ENCODE results near the gene ARX.

ARX gene

DNA sequence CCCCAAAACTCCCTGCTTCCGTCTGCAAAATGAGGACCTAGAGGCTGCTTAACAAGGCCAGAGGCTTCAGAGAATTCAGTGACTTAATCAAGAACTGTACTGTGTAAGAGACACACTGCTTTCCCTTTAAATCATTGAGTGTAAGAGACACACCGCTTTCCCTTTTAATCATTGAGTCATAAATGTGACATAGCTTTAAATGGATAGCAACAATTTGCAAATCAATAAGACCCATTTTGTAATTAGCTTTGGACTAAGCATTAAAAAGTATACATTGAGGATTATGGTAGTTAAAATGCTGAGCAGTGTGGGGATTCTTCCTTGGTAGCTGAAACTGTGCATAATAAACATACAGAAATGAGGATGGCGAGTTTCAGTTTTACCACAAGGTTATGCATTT is 31.8 kb downstream of the ARX start:
- DNase-seq (ENCODE audit: insufficient read length, low spot score) = no peak
- TF ChIP-seq, protein P1, sequence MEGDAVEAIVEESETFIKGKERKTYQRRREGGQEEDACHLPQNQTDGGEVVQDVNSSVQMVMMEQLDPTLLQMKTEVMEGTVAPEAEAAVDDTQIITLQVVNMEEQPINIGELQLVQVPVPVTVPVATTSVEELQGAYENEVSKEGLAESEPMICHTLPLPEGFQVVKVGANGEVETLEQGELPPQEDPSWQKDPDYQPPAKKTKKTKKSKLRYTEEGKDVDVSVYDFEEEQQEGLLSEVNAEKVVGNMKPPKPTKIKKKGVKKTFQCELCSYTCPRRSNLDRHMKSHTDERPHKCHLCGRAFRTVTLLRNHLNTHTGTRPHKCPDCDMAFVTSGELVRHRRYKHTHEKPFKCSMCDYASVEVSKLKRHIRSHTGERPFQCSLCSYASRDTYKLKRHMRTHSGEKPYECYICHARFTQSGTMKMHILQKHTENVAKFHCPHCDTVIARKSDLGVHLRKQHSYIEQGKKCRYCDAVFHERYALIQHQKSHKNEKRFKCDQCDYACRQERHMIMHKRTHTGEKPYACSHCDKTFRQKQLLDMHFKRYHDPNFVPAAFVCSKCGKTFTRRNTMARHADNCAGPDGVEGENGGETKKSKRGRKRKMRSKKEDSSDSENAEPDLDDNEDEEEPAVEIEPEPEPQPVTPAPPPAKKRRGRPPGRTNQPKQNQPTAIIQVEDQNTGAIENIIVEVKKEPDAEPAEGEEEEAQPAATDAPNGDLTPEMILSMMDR (IDR thresholded peaks at IDR 0.05; ENCODE audit: insufficient read depth, missing control alignments) = no peak
- no peak for FAIRE-seq

DNA sequence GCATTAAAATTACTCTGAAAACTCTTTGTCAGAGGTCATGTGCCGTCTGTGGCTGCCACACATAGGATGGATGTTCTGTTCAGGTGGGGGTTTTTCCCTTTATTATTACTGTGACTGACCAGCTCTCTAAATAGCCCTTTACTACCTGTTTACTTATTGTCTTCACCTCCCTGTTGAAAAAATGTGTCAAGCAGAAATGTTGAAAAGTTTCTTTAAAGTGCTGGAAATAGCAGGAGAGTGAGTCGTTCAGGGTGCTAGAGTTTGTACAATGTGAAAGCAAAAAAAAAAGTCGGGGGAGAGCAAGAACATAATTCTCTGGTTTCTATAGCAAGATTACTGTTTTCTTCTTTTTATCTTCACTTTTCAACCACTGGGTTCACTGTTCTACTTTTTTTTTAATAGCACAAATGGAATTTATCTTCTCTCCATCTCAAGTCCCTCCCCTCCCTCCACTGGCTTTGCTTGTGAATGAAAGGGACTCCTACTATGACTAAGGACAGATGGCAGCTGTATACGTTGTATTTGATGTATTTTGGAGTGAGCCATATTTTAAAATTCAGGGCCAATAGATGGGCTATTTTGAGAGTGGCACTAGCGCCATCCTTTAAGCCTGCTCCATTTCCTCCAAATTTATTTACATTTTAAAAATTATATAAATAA is 33.3 kb downstream of the ARX start:
- FAIRE-seq (no peak), DNase-seq (ENCODE audit: insufficient read length, low spot score) (no peak)
- TF ChIP-seq, protein P1 (IDR thresholded peaks at IDR 0.05; ENCODE audit: insufficient read depth, missing control alignments) = no peak

DNA sequence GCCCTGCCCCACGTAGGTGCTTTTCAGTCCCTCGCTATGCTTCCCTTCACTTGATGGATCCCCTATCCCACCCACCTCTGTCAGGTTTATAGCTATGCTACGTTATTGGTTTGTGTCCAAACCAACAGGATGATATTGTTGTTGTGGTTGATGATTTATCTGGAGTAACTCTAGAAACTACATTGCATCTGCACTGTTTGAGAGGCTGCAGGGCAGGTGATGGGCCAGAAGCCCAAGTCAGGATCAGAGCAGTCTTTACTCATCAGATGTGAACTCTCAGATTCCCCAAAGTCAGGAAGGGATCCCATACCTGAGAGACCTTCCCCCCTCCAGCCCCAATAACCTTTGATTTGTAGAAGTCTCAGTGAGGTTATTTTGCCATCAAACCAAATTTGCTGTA is 34.7 kb downstream of the ARX start:
- DNase-seq (ENCODE audit: insufficient read length, low spot score) (no peak), FAIRE-seq (no peak)
- TF ChIP-seq, protein P1 (IDR thresholded peaks at IDR 0.05; ENCODE audit: insufficient read depth, missing control alignments) = no peak

DNA sequence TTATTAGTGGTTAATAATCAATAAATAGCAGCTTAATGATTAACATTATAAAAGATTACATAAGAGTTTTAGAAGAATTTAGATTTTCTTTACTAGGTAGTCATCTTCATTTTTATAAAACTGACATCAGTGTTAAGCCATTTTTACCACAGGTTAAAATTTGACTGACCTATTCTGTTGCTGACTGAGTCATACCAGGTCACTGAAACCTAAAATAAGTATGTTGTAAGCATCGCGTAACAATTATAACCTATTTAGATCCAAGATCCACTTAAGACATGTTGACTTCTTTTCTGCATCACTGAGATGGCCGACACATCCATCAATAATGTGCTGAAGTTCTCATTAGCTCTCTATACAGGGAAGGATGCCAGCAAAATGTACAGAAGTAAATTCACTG is 36.7 kb downstream of the ARX start:
- DNase-seq (ENCODE audit: insufficient read length, low spot score) (no peak), FAIRE-seq (no peak)
- TF ChIP-seq, protein P1 (IDR thresholded peaks at IDR 0.05; ENCODE audit: insufficient read depth, missing control alignments) = no peak

DNA sequence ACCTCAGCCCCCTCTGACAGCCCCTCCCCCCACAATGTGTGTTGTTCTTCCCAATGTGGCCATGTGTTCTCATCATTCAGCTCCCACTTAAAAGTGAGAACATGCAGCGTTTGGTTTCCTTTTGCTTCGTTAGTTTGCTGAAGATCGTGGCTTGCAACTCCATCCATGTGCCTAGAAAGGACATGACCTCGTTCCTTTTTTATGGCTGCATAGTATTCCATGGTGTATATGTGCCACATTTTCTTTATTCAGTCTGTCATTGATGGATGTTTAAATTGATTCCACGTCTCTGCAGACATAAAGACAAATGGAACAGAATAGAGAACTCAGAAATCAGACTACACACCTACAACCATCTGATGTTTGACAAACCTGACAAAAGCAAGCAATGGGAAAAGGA is 46.0 kb downstream of the ARX start:
- FAIRE-seq (no peak), DNase-seq (ENCODE audit: insufficient read length, low spot score) (no peak)
- TF ChIP-seq, protein P1 (IDR thresholded peaks at IDR 0.05; ENCODE audit: insufficient read depth, missing control alignments) = no peak

DNA sequence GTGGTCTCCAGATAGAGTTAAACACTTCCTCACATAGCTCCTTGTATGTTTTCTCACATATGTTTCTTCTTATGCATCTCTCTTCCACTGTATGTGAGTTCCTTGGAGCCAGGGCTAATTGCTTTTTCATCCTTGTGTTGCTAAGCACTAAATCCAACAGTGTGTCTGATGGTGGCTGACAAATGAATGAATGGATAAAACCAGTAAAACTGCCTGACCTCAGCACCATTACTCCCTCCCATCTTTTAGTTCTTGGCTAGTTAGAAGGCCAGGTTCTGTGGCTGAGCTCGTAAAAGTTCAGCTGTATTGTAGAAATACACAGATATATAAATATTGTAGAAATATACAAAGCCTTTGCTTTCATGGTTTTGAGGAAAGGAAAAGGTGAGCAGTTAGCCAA is 50.4 kb downstream of the ARX start:
- FAIRE-seq (no peak), DNase-seq (ENCODE audit: insufficient read length, low spot score) (no peak)
- TF ChIP-seq, protein P1 (IDR thresholded peaks at IDR 0.05; ENCODE audit: insufficient read depth, missing control alignments) = no peak

DNA sequence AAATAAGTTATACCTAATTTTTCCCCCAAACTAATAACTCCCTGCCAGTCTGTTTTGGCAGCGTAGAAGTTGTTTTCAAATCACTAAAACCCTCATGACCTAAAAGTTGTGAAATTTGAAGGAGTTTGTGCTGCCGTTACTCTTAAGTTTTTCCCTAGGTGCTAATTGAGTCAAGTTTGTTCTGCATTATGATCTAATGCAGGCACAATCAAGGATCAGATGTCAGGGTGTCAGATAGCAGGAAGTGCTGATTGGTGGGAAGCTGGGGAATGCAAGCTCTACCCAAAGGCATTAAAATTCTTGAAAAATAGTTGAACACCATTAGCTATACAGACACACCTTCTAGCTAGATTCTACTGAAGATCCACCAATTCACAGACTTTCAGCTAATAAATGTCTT is 51.9 kb downstream of the ARX start:
- TF ChIP-seq, protein P1 (IDR thresholded peaks at IDR 0.05; ENCODE audit: insufficient read depth, missing control alignments) = no peak
- no peak for DNase-seq (ENCODE audit: insufficient read length, low spot score)
- no peak for FAIRE-seq

All from D721Med (cell line).